DOHH2 (cell line): Measurements from ENCODE around the gene OPRL1.

Source experiments
- H3F3A ChIP-seq: fragments of 200-600 bp; sonication (generic), shearing (Covaris generic); 2 replicates; pipeline ENCODE4 v1.6.0; 2016; ENCODE audit warnings: antibody characterized with exemption, mild to moderate bottlenecking; ENCODE audit not compliant: control insufficient read depth, insufficient read depth
- H3K27ac ChIP-seq: fragments of 200-600 bp; sonication (generic); 2 replicates; pipeline ENCODE4 v1.5.1; 2014; ENCODE audit warnings: low read depth, mild to moderate bottlenecking, low read length, moderate library complexity
- H3K27me3 ChIP-seq: fragments of 200-600 bp; sonication (generic); 2 replicates; pipeline ENCODE4 v1.6.1; 2014; ENCODE audit warnings: mild to moderate bottlenecking, low read length, mixed read lengths; ENCODE audit not compliant: control insufficient read depth
- H3K36me3 ChIP-seq: fragments of 200-600 bp; sonication (generic); 2 replicates; pipeline ENCODE4 v1.6.1; 2014; ENCODE audit warnings: mild to moderate bottlenecking, low read length, moderate library complexity, mixed read lengths; ENCODE audit not compliant: control insufficient read depth
- H3K4me1 ChIP-seq: fragments of 200-600 bp; sonication (generic); 2 replicates; pipeline ENCODE4 v1.6.1; 2014; ENCODE audit warnings: mild to moderate bottlenecking, low read length, mixed read lengths; ENCODE audit not compliant: control insufficient read depth
- H3K4me2 ChIP-seq: fragments of 200-600 bp; sonication (generic); 2 replicates; pipeline ENCODE4 v1.6.0; 2014; ENCODE audit warnings: mild to moderate bottlenecking, low read length, moderate library complexity
- H3K4me3 ChIP-seq: fragments of 200-600 bp; sonication (generic); 2 replicates; pipeline ENCODE4 v1.5.1; 2014; ENCODE audit warnings: mild to moderate bottlenecking, low read length, mixed read lengths
- H3K79me2 ChIP-seq: fragments of 200-600 bp; sonication (generic); 2 replicates; pipeline ENCODE4 v1.6.1; 2014; ENCODE audit warnings: mild to moderate bottlenecking, low read length, mixed read lengths; ENCODE audit not compliant: control insufficient read depth
- H3K9me2 ChIP-seq: fragments of 200-600 bp; sonication (generic); replicated peaks from 2 replicates; pipeline ENCODE4 v1.6.1; 2014; ENCODE audit warnings: mild to moderate bottlenecking, low read length, mixed read lengths; ENCODE audit not compliant: control insufficient read depth
- H3K9me3 ChIP-seq: fragments of 200-600 bp; sonication (generic); 2 replicates; pipeline ENCODE4 v1.6.1; 2014; ENCODE audit warnings: antibody characterized with exemption, low read length, mixed read lengths; ENCODE audit not compliant: control insufficient read depth, insufficient read depth
- H4K20me1 ChIP-seq: fragments of 200-600 bp; sonication (generic); 2 replicates; pipeline ENCODE4 v1.6.0; 2014; ENCODE audit warnings: low read depth, mild to moderate bottlenecking, antibody characterized with exemption, low read length, moderate library complexity; ENCODE audit not compliant: control insufficient read depth, insufficient read depth
- EZH2phosphoT487 ChIP-seq: fragments of 200-600 bp; sonication (generic); IDR thresholded peaks from 2 replicates; pipeline ENCODE4 v1.6.1; 2017; ENCODE audit warnings: borderline replicate concordance, mild to moderate bottlenecking, antibody characterized with exemption, low read length, moderate library complexity, mixed read lengths
- TF ChIP-seq, protein P1 (sequence below): fragments of 200-600 bp; sonication (generic); IDR thresholded peaks from one replicate; pipeline ENCODE4 v1.5.1; 2014; ENCODE audit warnings: antibody characterized with exemption, mild to moderate bottlenecking, low read depth, low read length; ENCODE audit not compliant: poor library complexity, severe bottlenecking

OPRL1 gene

DNA sequence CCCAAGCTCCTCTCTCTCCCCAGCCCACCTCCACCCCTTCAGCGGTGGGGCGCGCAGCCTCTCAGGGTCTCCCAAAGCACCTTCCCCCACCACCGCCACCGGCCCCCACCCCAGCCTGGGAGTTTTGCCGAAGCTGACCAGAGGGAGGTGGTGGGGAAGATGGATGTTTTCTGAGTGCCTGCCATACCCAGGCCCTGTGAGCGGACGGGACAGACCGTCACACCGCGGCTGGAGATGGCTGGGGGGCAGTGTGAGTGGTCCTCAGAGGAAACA is 38.2 kb upstream of the OPRL1 start:
- no peaks in the 10 kb centered on the region for H3K79me2 ChIP-seq
- H3F3A ChIP-seq: peaks cover 19% of the 10 kb centered on the region
- no peaks in the 10 kb centered on the region for H3K36me3 ChIP-seq
- H3K4me2 ChIP-seq: peak overlapping the region; percentile 85
- H3K27me3 ChIP-seq: no peaks in the 10 kb centered on the region
- H3K9me2 ChIP-seq: no peaks in the 10 kb centered on the region
- no peaks in the 10 kb centered on the region for H4K20me1 ChIP-seq
- no peaks in the 10 kb centered on the region for H3K9me3 ChIP-seq
- peaks cover 58% of the 10 kb centered on the region for H3K4me1 ChIP-seq
- H3K27ac ChIP-seq: peak overlapping the region; percentile 37
- peak overlapping the region; percentile 74 for H3K4me3 ChIP-seq
- TF ChIP-seq, protein P1, sequence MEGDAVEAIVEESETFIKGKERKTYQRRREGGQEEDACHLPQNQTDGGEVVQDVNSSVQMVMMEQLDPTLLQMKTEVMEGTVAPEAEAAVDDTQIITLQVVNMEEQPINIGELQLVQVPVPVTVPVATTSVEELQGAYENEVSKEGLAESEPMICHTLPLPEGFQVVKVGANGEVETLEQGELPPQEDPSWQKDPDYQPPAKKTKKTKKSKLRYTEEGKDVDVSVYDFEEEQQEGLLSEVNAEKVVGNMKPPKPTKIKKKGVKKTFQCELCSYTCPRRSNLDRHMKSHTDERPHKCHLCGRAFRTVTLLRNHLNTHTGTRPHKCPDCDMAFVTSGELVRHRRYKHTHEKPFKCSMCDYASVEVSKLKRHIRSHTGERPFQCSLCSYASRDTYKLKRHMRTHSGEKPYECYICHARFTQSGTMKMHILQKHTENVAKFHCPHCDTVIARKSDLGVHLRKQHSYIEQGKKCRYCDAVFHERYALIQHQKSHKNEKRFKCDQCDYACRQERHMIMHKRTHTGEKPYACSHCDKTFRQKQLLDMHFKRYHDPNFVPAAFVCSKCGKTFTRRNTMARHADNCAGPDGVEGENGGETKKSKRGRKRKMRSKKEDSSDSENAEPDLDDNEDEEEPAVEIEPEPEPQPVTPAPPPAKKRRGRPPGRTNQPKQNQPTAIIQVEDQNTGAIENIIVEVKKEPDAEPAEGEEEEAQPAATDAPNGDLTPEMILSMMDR: no peak
- no peak for TF ChIP-seq EZH2phosphoT487

DNA sequence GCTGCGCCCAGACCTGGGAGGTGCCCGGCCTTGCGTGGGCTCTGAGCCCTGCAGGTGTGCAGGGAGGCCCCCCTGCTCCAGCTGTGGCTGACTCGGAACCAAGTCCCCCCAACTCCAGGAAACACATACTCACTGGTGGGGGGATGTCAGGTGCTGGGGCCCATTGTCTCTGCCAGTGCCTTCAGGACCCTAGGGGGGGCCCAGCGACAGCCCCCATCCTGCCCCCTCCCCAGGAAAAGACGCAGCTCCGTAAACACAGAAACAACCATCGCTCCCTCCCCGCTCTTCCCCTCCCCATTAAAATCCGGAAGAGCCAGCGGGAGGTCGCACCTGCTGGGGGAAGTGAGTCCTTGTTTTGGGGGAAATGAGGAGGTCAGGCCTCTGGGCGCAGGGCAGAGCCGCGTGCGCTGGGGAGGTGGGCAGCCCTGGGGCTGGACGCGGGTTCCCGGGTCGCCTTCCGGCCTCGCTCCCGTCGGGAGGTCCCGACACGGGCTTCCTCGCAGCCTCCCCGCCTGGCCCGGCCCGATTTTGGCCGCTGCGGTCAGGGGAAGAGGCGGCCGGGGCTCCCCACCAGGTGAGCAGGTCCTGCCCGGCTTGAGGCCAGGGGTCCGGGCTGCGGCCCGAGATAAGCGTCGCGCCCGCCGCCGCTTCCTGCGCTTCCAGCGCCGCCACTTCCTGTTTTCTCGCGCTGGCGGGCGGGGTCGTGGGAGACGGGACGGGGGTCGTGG is 37.7 kb upstream of the OPRL1 start:
- Histone ChIP-seq H3K4me1 (peaks cover 53% of the 10 kb centered on the region), H3K27ac (peak overlapping the region; percentile 37)

DNA sequence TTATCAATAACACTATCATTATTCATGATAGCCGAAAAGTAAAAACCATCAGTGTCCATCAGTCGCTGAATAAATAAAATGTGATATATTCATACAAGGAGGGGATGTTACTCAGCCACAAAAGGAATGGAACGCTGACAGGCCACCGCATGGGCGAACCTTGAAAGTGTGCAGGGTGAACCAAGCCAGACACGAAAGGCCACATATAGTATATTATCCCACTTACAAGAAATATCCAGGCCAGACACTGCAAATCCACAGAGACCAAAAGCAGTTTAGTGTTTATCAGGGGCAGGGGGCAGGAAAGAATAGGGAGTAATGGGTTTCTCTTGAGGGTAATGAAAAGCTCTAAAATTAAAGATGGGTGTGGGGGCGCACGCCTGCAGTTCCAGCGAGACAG is 36.1 kb upstream of the OPRL1 start:
- Histone ChIP-seq H3K79me2 (no peaks in the 10 kb centered on the region), H3K27ac (no peak overlapping the region), H3K4me1 (peaks cover 38% of the 10 kb centered on the region), H3K27me3 (no peaks in the 10 kb centered on the region), H3F3A (peaks cover 19% of the 10 kb centered on the region), H3K36me3 (no peaks in the 10 kb centered on the region), H3K4me3 (no peak overlapping the region), H3K4me2 (no peak overlapping the region), H4K20me1 (no peaks in the 10 kb centered on the region), H3K9me2 (no peaks in the 10 kb centered on the region), H3K9me3 (no peaks in the 10 kb centered on the region)
- no peak for TF ChIP-seq EZH2phosphoT487
- TF ChIP-seq, protein P1: no peak

More for the DNA sequence above, 37.7 kb upstream of the OPRL1 start:
- no peak for TF ChIP-seq EZH2phosphoT487
- TF ChIP-seq, protein P1: no peak
- Histone ChIP-seq H3K9me2 (no peaks in the 10 kb centered on the region), H3K36me3 (no peaks in the 10 kb centered on the region), H3K4me2 (peak overlapping the region; percentile 85), H3K9me3 (no peaks in the 10 kb centered on the region), H3K27me3 (no peaks in the 10 kb centered on the region), H4K20me1 (no peaks in the 10 kb centered on the region), H3K79me2 (no peaks in the 10 kb centered on the region), H3K4me3 (peak overlapping the region; percentile 74), H3F3A (peaks cover 19% of the 10 kb centered on the region)
